K562 (cell line): ENCODE data around the gene PRLH. TPM values are rescaled to one million over a fixed set of nuclear protein-coding genes. Genes with fewer than 3 reads are reported as not detected.

Source experiments
- BRD9 ChIP-seq: fragments of 450-650 bp; IDR thresholded peaks from 2 replicates; pipeline ENCODE4 v1.6.1; 2018; ENCODE audit warnings: low read depth; ENCODE audit not compliant: partially characterized antibody
- CUX1 ChIP-seq: fragments of 200-800 bp; sonication (Bioruptor generic); IDR thresholded peaks from 2 replicates; pipeline ENCODE4 v1.6.1; 2016; ENCODE audit warnings: missing genetic modification characterization, missing compliant biosample characterization
- DEAF1 ChIP-seq: fragments of 450-650 bp; formaldehyde crosslinking; IDR thresholded peaks from 2 replicates; pipeline ENCODE4 v1.4.0; 2020; ENCODE audit warnings: mild to moderate bottlenecking, moderate library complexity
- GATAD2B ChIP-seq: fragments of 450-650 bp; IDR thresholded peaks from 2 replicates; pipeline ENCODE4 v1.6.1; 2017; ENCODE audit warnings: mild to moderate bottlenecking, borderline replicate concordance
- MLLT1 ChIP-seq, 2 experiments: fragments of 450-650 bp; IDR thresholded peaks; 2 replicates each; pipeline ENCODE4 v1.6.1; 2016
- RERE ChIP-seq: sonication (generic); formaldehyde crosslinking; IDR thresholded peaks from 2 replicates; pipeline ENCODE4 v1.8.0; 2023; ENCODE audit warnings: missing genetic modification reagents, mild to moderate bottlenecking, borderline replicate concordance
- polyA plus RNA-seq, 8 experiments: library from polyadenylated mRNA; depleted of rRNA in 4 of 8; stranded (reverse) in 5 of 8; unstranded in 3 of 8; fragments of >200 nt; fragmentation: Nextera tagmentation in 2 of 8; fragmentation: Illumina TruSeq in 1 of 8; extraction: Ambion mirVana in 2 of 8; extraction: Trizol in 1 of 8; gene quantifications; 2 replicates each; pipeline versions ENCODE4 v1.2.1 to v1.2.3, GENCODE V29; 2011 to 2014; ENCODE audit warnings: inconsistent platforms in 1 of 8, missing spikeins in 1 of 8
- total RNA-seq, 7 experiments: library from RNA; depleted of rRNA in 6 of 7; stranded (reverse); fragments of >200 nt in 6 of 7; fragmentation: Illumina TruSeq in 2 of 7; extraction: Trizol in 2 of 7; gene quantifications; 2 replicates each; pipeline versions ENCODE4 v1.2.1 to v1.2.3, GENCODE V29; 2011 to 2021; ENCODE audit warnings: low replicate concordance in 1 of 7

Gene PRLH
- total and polyA plus RNA-seq, 9 of the 15 experiments (the other 6 are each of a cell fraction or from before 2014, with no cell fraction given): not detected

GRCh38 chr2:237556773-237557632, 9.4 kb upstream of the PRLH start (continued):
- TF ChIP-seq RERE (CRISPR knock-in tag): no peak
- no peak for TF ChIP-seq BRD9
- no peak for TF ChIP-seq CUX1
- TF ChIP-seq DEAF1 (CRISPR knock-in tag): no peak
- TF ChIP-seq MLLT1 (IDR thresholded peaks at IDR 0.05): no peak
- no peak for TF ChIP-seq GATAD2B
- TF ChIP-seq, all 486 proteins: peak for 0
